ENCODE results near the gene TBC1D23. TPM values are rescaled to one million over a fixed set of nuclear protein-coding genes. Genes with fewer than 3 reads are reported as not detected.
"Not testable (repeated sequence)": the region's sequence is repeated elsewhere in the genome, so short reads cannot be mapped to it uniquely, and the experiment has no call there.

Gene TBC1D23
- total RNA-seq, 1 donor from 2014 or later: 36.6 TPM

- FAIRE-seq (no peak), DNase-seq (ENCODE audit: low read depth) (no peak)
- Histone ChIP-seq H3K27me3 (ENCODE audit: control insufficient read depth, insufficient read depth, low read length) (no peaks in the 10 kb centered on the region), H3K36me3 (ENCODE audit: control insufficient read depth, insufficient read depth, low read length) (no peaks in the 10 kb centered on the region), H3K4me3 (ENCODE audit: low read depth, low read length) (no peak overlapping the region)
- no peak for TF ChIP-seq CTCF (IDR thresholded peaks at IDR 0.05; ENCODE audit: insufficient read depth, low read length, severe bottlenecking)
These were observed 35.6 kb upstream of the TBC1D23 start for GRCh38 chr3:100225193-100225592.

DNA sequence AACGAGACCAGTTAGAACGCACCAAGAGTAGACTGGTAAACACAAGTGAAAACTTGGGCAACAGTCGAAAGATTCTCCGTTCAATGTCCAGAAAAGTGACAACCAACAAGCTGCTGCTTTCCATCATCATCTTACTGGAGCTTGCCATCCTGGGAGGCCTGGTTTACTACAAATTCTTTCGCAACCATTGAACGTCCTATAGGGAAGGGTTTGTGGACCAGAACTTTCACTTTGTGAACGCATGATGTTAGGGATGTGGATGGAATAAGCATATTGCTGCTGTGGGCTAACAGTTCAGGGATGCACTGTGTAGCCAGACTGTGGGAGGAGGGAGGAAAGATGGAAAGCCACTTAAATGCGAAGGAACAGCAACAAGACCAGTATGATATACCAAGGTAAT lies 34.9 kb upstream of the TBC1D23 start:
- FAIRE-seq (no peak), DNase-seq (ENCODE audit: low read depth) (no peak)
- no peaks in the 10 kb centered on the region for H3K36me3 ChIP-seq (ENCODE audit: control insufficient read depth, insufficient read depth, low read length)
- no peak for TF ChIP-seq CTCF (IDR thresholded peaks at IDR 0.05; ENCODE audit: insufficient read depth, low read length, severe bottlenecking)
- no peak overlapping the region for H3K4me3 ChIP-seq (ENCODE audit: low read depth, low read length)
- no peaks in the 10 kb centered on the region for H3K27me3 ChIP-seq (ENCODE audit: control insufficient read depth, insufficient read depth, low read length)

DNA sequence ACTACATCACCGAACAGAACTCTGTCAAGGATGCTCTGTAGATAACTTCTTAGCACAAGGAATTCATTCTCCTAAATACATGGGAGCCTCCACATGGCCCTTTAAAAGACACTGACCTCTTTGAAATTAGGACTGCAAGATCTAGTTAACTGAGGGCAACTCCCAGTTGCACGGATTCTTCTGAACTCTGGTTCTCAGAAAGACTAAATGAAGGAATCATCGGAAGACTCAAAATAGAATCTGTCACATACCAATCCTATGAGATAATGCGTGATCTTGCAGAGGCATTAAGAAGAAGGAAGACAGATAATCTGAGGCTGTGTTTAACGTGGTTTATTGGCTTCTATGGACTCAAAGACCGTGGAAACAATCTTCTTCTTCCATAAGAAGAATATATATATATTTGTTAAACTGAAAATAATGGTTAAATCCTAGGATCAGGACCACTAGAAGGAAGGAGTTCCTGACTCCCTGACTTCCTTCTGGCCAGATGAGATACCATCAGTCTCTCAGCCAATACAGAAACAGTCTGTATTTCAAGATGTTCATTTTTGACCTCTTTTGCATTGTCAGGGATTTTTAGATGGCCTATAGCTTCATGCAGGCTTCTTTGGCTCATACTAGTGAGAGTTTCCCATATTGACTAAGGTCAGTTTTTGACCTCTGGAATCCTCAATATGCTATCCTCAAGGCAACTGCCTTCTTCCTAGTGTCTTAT lies 33.9 kb upstream of the TBC1D23 start:
- H3K4me3 ChIP-seq (ENCODE audit: low read depth, low read length): no peak overlapping the region
- no peak for TF ChIP-seq CTCF (IDR thresholded peaks at IDR 0.05; ENCODE audit: insufficient read depth, low read length, severe bottlenecking)
- no peaks in the 10 kb centered on the region for H3K36me3 ChIP-seq (ENCODE audit: control insufficient read depth, insufficient read depth, low read length)
- DNase-seq (ENCODE audit: low read depth) (no peak), FAIRE-seq (no peak)
- H3K27me3 ChIP-seq (ENCODE audit: control insufficient read depth, insufficient read depth, low read length): no peaks in the 10 kb centered on the region

DNA sequence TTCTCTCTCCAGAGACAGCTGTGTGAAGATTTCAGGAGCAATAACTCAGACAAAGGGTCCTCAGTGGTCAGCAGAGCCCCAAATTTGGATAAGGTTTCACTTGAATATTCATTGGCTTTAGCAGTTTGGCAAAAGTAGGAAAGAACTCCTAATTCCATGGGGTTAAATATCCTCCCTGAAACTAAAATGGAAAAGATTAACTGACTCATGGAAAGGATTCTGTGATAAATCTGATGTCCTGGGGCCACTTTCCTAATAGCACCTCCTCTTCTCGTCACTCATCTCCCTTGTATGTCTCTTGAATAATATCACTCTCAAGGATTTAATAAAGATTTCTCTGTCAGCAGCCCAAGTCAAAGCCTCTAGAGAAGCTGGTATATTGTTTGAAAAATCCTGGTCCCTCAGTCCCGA lies 33.3 kb upstream of the TBC1D23 start:
- no peak for FAIRE-seq
- no peak for TF ChIP-seq CTCF (IDR thresholded peaks at IDR 0.05; ENCODE audit: insufficient read depth, low read length, severe bottlenecking)
- DNase-seq (ENCODE audit: low read depth): no peak
- Histone ChIP-seq H3K27me3 (ENCODE audit: control insufficient read depth, insufficient read depth, low read length) (no peaks in the 10 kb centered on the region), H3K36me3 (ENCODE audit: control insufficient read depth, insufficient read depth, low read length) (no peaks in the 10 kb centered on the region), H3K4me3 (ENCODE audit: low read depth, low read length) (no peak overlapping the region)

- DNase-seq (ENCODE audit: low read depth): no peak
- no peaks in the 10 kb centered on the region for H3K27me3 ChIP-seq (ENCODE audit: control insufficient read depth, insufficient read depth, low read length)
- no peak overlapping the region for H3K4me3 ChIP-seq (ENCODE audit: low read depth, low read length)
- no peak for TF ChIP-seq CTCF (IDR thresholded peaks at IDR 0.05; ENCODE audit: insufficient read depth, low read length, severe bottlenecking)
- no peaks in the 10 kb centered on the region for H3K36me3 ChIP-seq (ENCODE audit: control insufficient read depth, insufficient read depth, low read length)
- FAIRE-seq: no peak
These were observed 32.5 kb upstream of the TBC1D23 start for GRCh38 chr3:100228247-100228646.

DNA sequence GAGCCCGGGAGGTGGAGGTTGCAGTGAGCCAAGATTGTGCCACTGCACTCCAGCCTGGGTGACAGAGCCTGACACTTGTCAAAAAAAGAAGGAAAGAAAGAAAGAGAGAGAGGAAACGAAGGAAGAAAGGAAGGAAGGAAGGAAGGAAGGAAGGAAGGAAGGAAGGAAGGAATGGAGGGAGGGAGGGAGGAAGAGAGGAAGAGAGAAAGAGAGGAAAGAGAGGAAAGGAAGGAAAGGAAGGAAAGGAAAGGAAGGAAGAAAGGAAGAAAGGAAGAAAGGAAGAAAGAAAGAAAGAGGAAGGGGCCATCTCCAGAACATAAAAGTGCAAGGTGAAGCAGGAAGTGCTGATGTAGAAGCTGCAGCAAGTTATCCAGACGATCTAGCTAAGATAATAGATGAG lies 31.6 kb upstream of the TBC1D23 start:
- not testable (repeated sequence) for DNase-seq (ENCODE audit: low read depth); FAIRE-seq; H3K4me3 ChIP-seq (ENCODE audit: low read depth, low read length); H3K36me3 ChIP-seq (ENCODE audit: control insufficient read depth, insufficient read depth, low read length); H3K27me3 ChIP-seq (ENCODE audit: control insufficient read depth, insufficient read depth, low read length)

Measured in bronchial epithelial cell (primary cell).